ENCODE data around the gene CDRT4. TPM values are rescaled to one million over a fixed set of nuclear protein-coding genes. Genes with fewer than 3 reads are reported as not detected.

The CDRT4 gene
- total RNA-seq, 1 experiment from 2014 or later: 6.2 TPM

- H3K79me2 ChIP-seq (ENCODE audit: insufficient read depth, low read length): no peaks in the 10 kb centered on the region
- no TSS peak for BruUV-seq (replicated peaks)
These were observed 30.7 kb downstream of the CDRT4 start for GRCh38 chr17:15436473-15437302.

More at GRCh38 chr17:15436473-15437302, 30.7 kb downstream of the CDRT4 start:
- Histone ChIP-seq H3K4me1 (ENCODE audit: control insufficient read depth in 1 of 2, insufficient read depth in 2 of 2, low read length in 2 of 2) (peaks cover 0 to 9% of the 10 kb centered on the region in 2 experiments; a peak in 2 of 4 replicates), H3K4me3 (replicated peaks in 1 of 2; ENCODE audit: low read depth in 1 of 2, low read length in 2 of 2) (no peak overlapping the region), H3K9ac (ENCODE audit: low read length) (no peak overlapping the region), H4K20me1 (ENCODE audit: insufficient read depth) (no peaks in the 10 kb centered on the region), H3K27ac (ENCODE audit: low read depth, low read length) (peak overlapping the region; percentile 22; the same call in 1 of the 2 replicates), H3K9me3 (ENCODE audit: control insufficient read depth in 1 of 2, insufficient read depth in 1 of 2, low read depth in 1 of 2, low read length in 2 of 2) (no peaks in the 10 kb centered on the region), H2AFZ (ENCODE audit: low read depth, low read length, poor library complexity, severe bottlenecking) (no peak overlapping the region), H3K4me2 (ENCODE audit: low read length) (0 out of 2 replicates have a peak overlapping the region, but pooled peaks have one; percentile 11), H3K9me2 (ENCODE audit: insufficient read depth) (no peaks in the 10 kb centered on the region), H3K27me3 (ENCODE audit: insufficient read depth, low read length) (no peaks in the 10 kb centered on the region), H3K36me3 (ENCODE audit: control insufficient read depth in 1 of 2, insufficient read depth in 2 of 2, low read length in 2 of 2) (peaks cover 0 to 4% of the 10 kb centered on the region in 2 experiments; a peak in 2 of 4 replicates)
- RAD21 ChIA-PET (ENCODE audit: low non-redundant PET in 1 of 2, low total read pairs in 2 of 2, uncharacterized antibody in 2 of 2, unreplicated experiment in 2 of 2): no interaction called here
- peak; percentile 46 for DNase-seq (ENCODE audit: low read depth, low spot score)
- CTCF ChIA-PET: interaction anchor here (0.6 to 2.2 kb wide), 4 partner anchors 8 to 189 kb away, joined by 3 to 8 read pairs (median 3); no protein-coding TSS in a partner anchor
- intact Hi-C loops (cut with micrococcal nuclease): no loop called here
- POLR2A ChIA-PET: no interaction called here
- TF ChIP-seq ATF3 (IDR thresholded peaks at IDR 0.05) (no peak), ELF1 (IDR thresholded peaks at IDR 0.05; ENCODE audit: borderline replicate concordance, low read depth) (peak; percentile 80), POLR2AphosphoS5 (IDR thresholded peaks at IDR 0.05; ENCODE audit: low read depth, low read length) (no peak), YY1 (IDR thresholded peaks at IDR 0.05; ENCODE audit: extremely low read depth, insufficient replicate concordance, low read depth, low read length) (no peak), CTCF (IDR thresholded peaks at IDR 0.05 in 2 of 3, conservative IDR thresholded peaks at IDR 0.05 in 1 of 3; ENCODE audit: borderline replicate concordance in 1 of 3, insufficient read depth in 1 of 3, low read depth in 2 of 3, low read length in 2 of 3) (peak; percentile 27 to 70 (median 58); a peak in 5 of 6 replicates), EGR1 (IDR thresholded peaks at IDR 0.05; ENCODE audit: low read depth) (no peak), EZH2phosphoT487 (IDR thresholded peaks at IDR 0.05; ENCODE audit: borderline replicate concordance) (no peak), FOSL1 (IDR thresholded peaks at IDR 0.05; ENCODE audit: low read depth) (no peak), RAD21 (IDR thresholded peaks at IDR 0.05; ENCODE audit: low read depth) (peak; percentile 36; the same call in 1 of the 2 replicates)
- peak; percentile 88 for ATAC-seq

All from HCT116 (cell line).